ENCODE measurements around the gene CAMK1D.

The CAMK1D gene

DNA sequence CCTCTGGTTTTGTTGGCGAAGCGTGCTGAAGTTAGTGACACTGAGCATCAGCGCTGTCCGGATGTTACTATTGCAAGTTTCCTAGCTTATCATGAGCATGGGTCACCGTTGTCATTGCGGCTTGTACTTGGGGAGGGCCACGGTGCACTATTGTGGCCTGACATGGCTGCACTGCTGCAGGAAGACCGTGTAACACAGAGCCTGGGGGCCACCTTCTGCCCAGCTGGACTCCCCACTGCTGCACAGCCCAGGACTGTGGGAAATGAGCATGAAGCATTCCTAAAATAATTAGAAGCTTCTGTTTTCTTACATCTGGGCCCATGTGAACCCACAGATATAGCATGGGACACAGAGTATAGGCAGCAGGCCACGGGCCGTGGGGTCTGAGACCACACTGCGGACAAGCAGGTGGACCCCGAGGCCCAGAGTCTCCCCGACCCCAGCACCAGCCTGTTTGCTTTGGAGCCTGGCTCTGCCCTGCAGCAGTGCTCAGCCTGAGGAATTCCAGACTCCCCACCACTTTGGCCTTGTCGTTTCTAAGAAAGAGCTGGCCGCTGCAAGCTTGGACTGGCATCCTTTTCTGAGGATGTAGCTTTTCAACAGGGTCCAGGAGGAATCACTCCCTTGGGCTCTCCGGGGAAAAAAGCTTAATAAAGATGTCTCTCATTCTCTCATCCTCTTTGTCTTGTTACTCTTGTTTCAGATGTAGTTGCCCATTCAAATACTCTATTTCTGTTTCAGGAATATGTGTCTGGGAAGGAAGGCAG is 473.0 kb downstream of the CAMK1D start:
- ATAC-seq: peak; percentile 28; the same call in 1 of the 3 replicates
- TF ChIP-seq GLIS3 (CRISPR knock-in tag; IDR thresholded peaks at IDR 0.05): no peak
- TF ChIP-seq ZFP3 (CRISPR knock-in tag; IDR thresholded peaks at IDR 0.05): no peak
- no peak for TF ChIP-seq CSDC2 (CRISPR knock-in tag; IDR thresholded peaks at IDR 0.05)
- TF ChIP-seq ISL1 (CRISPR knock-in tag; IDR thresholded peaks at IDR 0.05): no peak
- TF ChIP-seq, protein P1, sequence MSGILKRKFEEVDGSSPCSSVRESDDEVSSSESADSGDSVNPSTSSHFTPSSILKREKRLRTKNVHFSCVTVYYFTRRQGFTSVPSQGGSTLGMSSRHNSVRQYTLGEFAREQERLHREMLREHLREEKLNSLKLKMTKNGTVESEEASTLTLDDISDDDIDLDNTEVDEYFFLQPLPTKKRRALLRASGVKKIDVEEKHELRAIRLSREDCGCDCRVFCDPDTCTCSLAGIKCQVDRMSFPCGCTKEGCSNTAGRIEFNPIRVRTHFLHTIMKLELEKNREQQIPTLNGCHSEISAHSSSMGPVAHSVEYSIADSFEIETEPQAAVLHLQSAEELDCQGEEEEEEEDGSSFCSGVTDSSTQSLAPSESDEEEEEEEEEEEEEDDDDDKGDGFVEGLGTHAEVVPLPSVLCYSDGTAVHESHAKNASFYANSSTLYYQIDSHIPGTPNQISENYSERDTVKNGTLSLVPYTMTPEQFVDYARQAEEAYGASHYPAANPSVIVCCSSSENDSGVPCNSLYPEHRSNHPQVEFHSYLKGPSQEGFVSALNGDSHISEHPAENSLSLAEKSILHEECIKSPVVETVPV (CRISPR knock-in tag; IDR thresholded peaks at IDR 0.05): no peak
- TF ChIP-seq TOX (CRISPR knock-in tag; IDR thresholded peaks at IDR 0.05; ENCODE audit: borderline replicate concordance): no peak
- no peak for TF ChIP-seq RARB (CRISPR knock-in tag; IDR thresholded peaks at IDR 0.05)
- TF ChIP-seq, protein P2, sequence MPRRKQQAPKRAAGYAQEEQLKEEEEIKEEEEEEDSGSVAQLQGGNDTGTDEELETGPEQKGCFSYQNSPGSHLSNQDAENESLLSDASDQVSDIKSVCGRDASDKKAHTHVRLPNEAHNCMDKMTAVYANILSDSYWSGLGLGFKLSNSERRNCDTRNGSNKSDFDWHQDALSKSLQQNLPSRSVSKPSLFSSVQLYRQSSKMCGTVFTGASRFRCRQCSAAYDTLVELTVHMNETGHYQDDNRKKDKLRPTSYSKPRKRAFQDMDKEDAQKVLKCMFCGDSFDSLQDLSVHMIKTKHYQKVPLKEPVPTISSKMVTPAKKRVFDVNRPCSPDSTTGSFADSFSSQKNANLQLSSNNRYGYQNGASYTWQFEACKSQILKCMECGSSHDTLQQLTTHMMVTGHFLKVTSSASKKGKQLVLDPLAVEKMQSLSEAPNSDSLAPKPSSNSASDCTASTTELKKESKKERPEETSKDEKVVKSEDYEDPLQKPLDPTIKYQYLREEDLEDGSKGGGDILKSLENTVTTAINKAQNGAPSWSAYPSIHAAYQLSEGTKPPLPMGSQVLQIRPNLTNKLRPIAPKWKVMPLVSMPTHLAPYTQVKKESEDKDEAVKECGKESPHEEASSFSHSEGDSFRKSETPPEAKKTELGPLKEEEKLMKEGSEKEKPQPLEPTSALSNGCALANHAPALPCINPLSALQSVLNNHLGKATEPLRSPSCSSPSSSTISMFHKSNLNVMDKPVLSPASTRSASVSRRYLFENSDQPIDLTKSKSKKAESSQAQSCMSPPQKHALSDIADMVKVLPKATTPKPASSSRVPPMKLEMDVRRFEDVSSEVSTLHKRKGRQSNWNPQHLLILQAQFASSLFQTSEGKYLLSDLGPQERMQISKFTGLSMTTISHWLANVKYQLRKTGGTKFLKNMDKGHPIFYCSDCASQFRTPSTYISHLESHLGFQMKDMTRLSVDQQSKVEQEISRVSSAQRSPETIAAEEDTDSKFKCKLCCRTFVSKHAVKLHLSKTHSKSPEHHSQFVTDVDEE (CRISPR knock-in tag; IDR thresholded peaks at IDR 0.05): no peak
- TF ChIP-seq, protein P3, sequence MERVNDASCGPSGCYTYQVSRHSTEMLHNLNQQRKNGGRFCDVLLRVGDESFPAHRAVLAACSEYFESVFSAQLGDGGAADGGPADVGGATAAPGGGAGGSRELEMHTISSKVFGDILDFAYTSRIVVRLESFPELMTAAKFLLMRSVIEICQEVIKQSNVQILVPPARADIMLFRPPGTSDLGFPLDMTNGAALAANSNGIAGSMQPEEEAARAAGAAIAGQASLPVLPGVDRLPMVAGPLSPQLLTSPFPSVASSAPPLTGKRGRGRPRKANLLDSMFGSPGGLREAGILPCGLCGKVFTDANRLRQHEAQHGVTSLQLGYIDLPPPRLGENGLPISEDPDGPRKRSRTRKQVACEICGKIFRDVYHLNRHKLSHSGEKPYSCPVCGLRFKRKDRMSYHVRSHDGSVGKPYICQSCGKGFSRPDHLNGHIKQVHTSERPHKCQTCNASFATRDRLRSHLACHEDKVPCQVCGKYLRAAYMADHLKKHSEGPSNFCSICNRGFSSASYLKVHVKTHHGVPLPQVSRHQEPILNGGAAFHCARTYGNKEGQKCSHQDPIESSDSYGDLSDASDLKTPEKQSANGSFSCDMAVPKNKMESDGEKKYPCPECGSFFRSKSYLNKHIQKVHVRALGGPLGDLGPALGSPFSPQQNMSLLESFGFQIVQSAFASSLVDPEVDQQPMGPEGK (CRISPR knock-in tag; IDR thresholded peaks at IDR 0.05; ENCODE audit: borderline replicate concordance): no peak
- no peak for TF ChIP-seq ZNF8 (CRISPR knock-in tag; IDR thresholded peaks at IDR 0.05)
- TF ChIP-seq ZNF565 (CRISPR knock-in tag; conservative IDR thresholded peaks at IDR 0.05; ENCODE audit: low read depth): no peak
- no peak for TF ChIP-seq ESRRG (CRISPR knock-in tag; IDR thresholded peaks at IDR 0.05)
- no peak for TF ChIP-seq ARNTL (CRISPR knock-in tag; IDR thresholded peaks at IDR 0.05; ENCODE audit: borderline replicate concordance, low read depth)
- TF ChIP-seq, protein P4, sequence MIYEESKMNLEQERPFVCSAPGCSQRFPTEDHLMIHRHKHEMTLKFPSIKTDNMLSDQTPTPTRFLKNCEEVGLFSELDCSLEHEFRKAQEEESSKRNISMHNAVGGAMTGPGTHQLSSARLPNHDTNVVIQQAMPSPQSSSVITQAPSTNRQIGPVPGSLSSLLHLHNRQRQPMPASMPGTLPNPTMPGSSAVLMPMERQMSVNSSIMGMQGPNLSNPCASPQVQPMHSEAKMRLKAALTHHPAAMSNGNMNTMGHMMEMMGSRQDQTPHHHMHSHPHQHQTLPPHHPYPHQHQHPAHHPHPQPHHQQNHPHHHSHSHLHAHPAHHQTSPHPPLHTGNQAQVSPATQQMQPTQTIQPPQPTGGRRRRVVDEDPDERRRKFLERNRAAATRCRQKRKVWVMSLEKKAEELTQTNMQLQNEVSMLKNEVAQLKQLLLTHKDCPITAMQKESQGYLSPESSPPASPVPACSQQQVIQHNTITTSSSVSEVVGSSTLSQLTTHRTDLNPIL (CRISPR knock-in tag; IDR thresholded peaks at IDR 0.05; ENCODE audit: low read depth): no peak
- TF ChIP-seq ZFP30 (CRISPR knock-in tag; IDR thresholded peaks at IDR 0.05): no peak
- no peak for TF ChIP-seq ZNF70 (CRISPR knock-in tag; IDR thresholded peaks at IDR 0.05)

DNA sequence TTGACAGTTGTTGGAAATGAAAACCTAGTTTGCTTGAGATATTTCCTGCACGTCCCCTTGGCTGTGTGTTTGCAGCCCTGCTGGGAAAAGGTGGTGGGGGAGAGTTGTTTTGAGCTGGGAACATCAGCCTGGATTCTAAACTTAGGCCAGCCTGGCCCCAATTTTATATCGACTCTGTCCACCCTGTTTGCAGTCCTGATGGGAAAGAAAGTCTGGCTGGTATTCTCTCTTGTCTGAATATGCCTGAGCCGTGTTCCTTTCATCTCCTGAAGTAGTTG is 473.5 kb downstream of the CAMK1D start:
- TF ChIP-seq, protein P3 (CRISPR knock-in tag; IDR thresholded peaks at IDR 0.05; ENCODE audit: borderline replicate concordance): no peak
- TF ChIP-seq ZC3H10 (CRISPR knock-in tag; IDR thresholded peaks at IDR 0.05) (no peak), ESRRG (CRISPR knock-in tag; IDR thresholded peaks at IDR 0.05) (no peak), OSR1 (CRISPR knock-in tag; IDR thresholded peaks at IDR 0.05) (no peak), ZNF565 (CRISPR knock-in tag; conservative IDR thresholded peaks at IDR 0.05; ENCODE audit: low read depth) (no peak), PPARA (CRISPR knock-in tag; IDR thresholded peaks at IDR 0.05; ENCODE audit: borderline replicate concordance) (no peak), ARNTL (CRISPR knock-in tag; IDR thresholded peaks at IDR 0.05; ENCODE audit: borderline replicate concordance, low read depth) (no peak), GLIS3 (CRISPR knock-in tag; IDR thresholded peaks at IDR 0.05) (no peak)
- no peak for ATAC-seq

DNA sequence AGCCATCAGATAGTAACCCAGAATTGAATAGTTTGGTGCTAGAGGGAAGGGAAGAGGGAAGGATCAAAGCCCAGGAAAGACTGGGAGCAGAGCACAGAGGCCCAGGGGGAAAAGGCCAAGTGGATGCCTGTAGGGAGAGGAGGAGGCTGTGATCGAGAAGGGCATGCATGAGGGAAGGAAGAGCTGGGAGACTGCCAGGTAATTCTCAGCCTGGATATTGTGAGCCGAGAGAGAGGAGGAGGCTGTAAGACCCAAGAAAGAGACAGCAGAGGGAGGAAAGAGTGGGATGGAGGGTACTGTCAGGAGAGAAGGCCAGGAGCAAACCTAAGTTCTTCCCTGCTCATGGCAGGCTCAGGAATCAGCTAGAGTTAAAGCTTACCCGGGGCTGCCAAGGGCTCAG is 474.0 kb downstream of the CAMK1D start:
- ATAC-seq: no peak
- no peak for TF ChIP-seq ZNF8 (CRISPR knock-in tag; IDR thresholded peaks at IDR 0.05)
- TF ChIP-seq, protein P3 (CRISPR knock-in tag; IDR thresholded peaks at IDR 0.05; ENCODE audit: borderline replicate concordance): no peak
- TF ChIP-seq RARB (CRISPR knock-in tag; IDR thresholded peaks at IDR 0.05): no peak
- no peak for TF ChIP-seq ARNTL (CRISPR knock-in tag; IDR thresholded peaks at IDR 0.05; ENCODE audit: borderline replicate concordance, low read depth)
- TF ChIP-seq ESRRG (CRISPR knock-in tag; IDR thresholded peaks at IDR 0.05): no peak
- no peak for TF ChIP-seq BACH2 (CRISPR knock-in tag; IDR thresholded peaks at IDR 0.05; ENCODE audit: borderline replicate concordance)
- no peak for TF ChIP-seq PPARA (CRISPR knock-in tag; IDR thresholded peaks at IDR 0.05; ENCODE audit: borderline replicate concordance)
- no peak for TF ChIP-seq ZC3H10 (CRISPR knock-in tag; IDR thresholded peaks at IDR 0.05)
- TF ChIP-seq, protein P4 (CRISPR knock-in tag; IDR thresholded peaks at IDR 0.05; ENCODE audit: low read depth): no peak
- TF ChIP-seq TOX (CRISPR knock-in tag; IDR thresholded peaks at IDR 0.05; ENCODE audit: borderline replicate concordance): no peak
- TF ChIP-seq ISL1 (CRISPR knock-in tag; IDR thresholded peaks at IDR 0.05): no peak
- TF ChIP-seq ZFP3 (CRISPR knock-in tag; IDR thresholded peaks at IDR 0.05): no peak
- TF ChIP-seq, protein P5, sequence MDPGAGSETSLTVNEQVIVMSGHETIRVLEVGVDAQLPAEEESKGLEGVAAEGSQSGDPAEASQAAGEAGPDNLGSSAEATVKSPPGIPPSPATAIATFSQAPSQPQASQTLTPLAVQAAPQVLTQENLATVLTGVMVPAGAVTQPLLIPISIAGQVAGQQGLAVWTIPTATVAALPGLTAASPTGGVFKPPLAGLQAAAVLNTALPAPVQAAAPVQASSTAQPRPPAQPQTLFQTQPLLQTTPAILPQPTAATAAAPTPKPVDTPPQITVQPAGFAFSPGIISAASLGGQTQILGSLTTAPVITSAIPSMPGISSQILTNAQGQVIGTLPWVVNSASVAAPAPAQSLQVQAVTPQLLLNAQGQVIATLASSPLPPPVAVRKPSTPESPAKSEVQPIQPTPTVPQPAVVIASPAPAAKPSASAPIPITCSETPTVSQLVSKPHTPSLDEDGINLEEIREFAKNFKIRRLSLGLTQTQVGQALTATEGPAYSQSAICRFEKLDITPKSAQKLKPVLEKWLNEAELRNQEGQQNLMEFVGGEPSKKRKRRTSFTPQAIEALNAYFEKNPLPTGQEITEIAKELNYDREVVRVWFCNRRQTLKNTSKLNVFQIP (CRISPR knock-in tag; IDR thresholded peaks at IDR 0.05; ENCODE audit: borderline replicate concordance, low read depth): no peak

All from SK-N-SH treated with all-trans-retinoic acid at 6 μM for 48 hours (cell line).